Neural crest cell (in vitro differentiated cells): ENCODE measurements around the gene SELENOV. TPM values are rescaled to one million over a fixed set of nuclear protein-coding genes. Genes with fewer than 3 reads are reported as not detected.

Experiments
- DNase-seq: peaks from one replicate; pipeline ENCODE4 v3.0.0; 2021; ENCODE audit warnings: low read depth, mixed read lengths, low spot score
- H3K27ac Mint-ChIP-seq: one replicate; pipeline ENCODE4 v1.8.0; 2021; ENCODE audit warnings: mild to moderate bottlenecking, mixed read lengths; ENCODE audit not compliant: unreplicated experiment
- H3K27me3 Mint-ChIP-seq: 2 replicates; pipeline ENCODE4 v1.8.0; 2021; ENCODE audit warnings: low read depth, mild to moderate bottlenecking, mixed read lengths
- H3K36me3 Mint-ChIP-seq: 2 replicates; pipeline ENCODE4 v1.8.0; 2021; ENCODE audit warnings: low read depth, mild to moderate bottlenecking, mixed read lengths
- H3K4me1 Mint-ChIP-seq: 2 replicates; pipeline ENCODE4 v1.8.0; 2021; ENCODE audit warnings: mixed read lengths
- H3K4me3 Mint-ChIP-seq: one replicate; pipeline ENCODE4 v1.8.0; 2021; ENCODE audit warnings: mild to moderate bottlenecking, mixed read lengths
- H3K9me3 Mint-ChIP-seq: 2 replicates; pipeline ENCODE4 v1.8.0; 2021; ENCODE audit warnings: mixed read lengths
- CTCF ChIP-seq: fragments of 200-600 bp; sonication (generic); conservative IDR thresholded peaks from 2 replicates; pipeline ENCODE4 v1.5.0; 2021; ENCODE audit warnings: antibody characterized with exemption, mild to moderate bottlenecking
- total RNA-seq: library from RNA; stranded (reverse); gene quantifications from 2 replicates; pipeline ENCODE4 v1.2.1, GENCODE V29; 2021

SELENOV gene
- total RNA-seq, 1 donor from 2014 or later = not detected

- Mint-ChIP-seq H3K4me1 (peaks cover 18% of the 10 kb centered on the region), H3K27ac (no peak overlapping the region), H3K36me3 (peaks cover 1% of the 10 kb centered on the region), H3K27me3 (peaks cover 89% of the 10 kb centered on the region), H3K4me3 (no peak overlapping the region), H3K9me3 (peaks cover 3% of the 10 kb centered on the region)
- no peak for DNase-seq
- TF ChIP-seq CTCF = no peak
These were observed 13.6 kb upstream of the SELENOV start for GRCh38 chr19:39501340-39501739.

GRCh38 chr19:39502640-39503417, 12.1 kb upstream of the SELENOV start:
- no peak overlapping the region for H3K27ac Mint-ChIP-seq
- H3K4me1 Mint-ChIP-seq = peaks cover 24% of the 10 kb centered on the region
- TF ChIP-seq CTCF = peak; percentile 85
- peaks cover 87% of the 10 kb centered on the region for H3K27me3 Mint-ChIP-seq
- peaks cover 6% of the 10 kb centered on the region for H3K9me3 Mint-ChIP-seq
- no peak overlapping the region for H3K4me3 Mint-ChIP-seq
- H3K36me3 Mint-ChIP-seq = peaks cover 4% of the 10 kb centered on the region
- DNase-seq = peak; percentile 73

GRCh38 chr19:39506598-39506943, 8.4 kb upstream of the SELENOV start:
- Mint-ChIP-seq H3K4me3 (peak overlapping the region; percentile 68), H3K27me3 (peaks cover 79% of the 10 kb centered on the region), H3K4me1 (peaks cover 12% of the 10 kb centered on the region), H3K36me3 (peaks cover 4% of the 10 kb centered on the region), H3K9me3 (peaks cover 6% of the 10 kb centered on the region), H3K27ac (no peak overlapping the region)
- no peak for TF ChIP-seq CTCF
- DNase-seq = no peak

- H3K4me3 Mint-ChIP-seq = peak overlapping the region; percentile 77
- H3K27me3 Mint-ChIP-seq = peaks cover 77% of the 10 kb centered on the region
- no peak overlapping the region for H3K27ac Mint-ChIP-seq
- TF ChIP-seq CTCF = no peak
- DNase-seq = peak; percentile 54
- peaks cover 6% of the 10 kb centered on the region for H3K9me3 Mint-ChIP-seq
- H3K4me1 Mint-ChIP-seq = peaks cover 12% of the 10 kb centered on the region
- peaks cover 4% of the 10 kb centered on the region for H3K36me3 Mint-ChIP-seq
These were observed 7.8 kb upstream of the SELENOV start for GRCh38 chr19:39506944-39507714.

- DNase-seq = no peak
- H3K27ac Mint-ChIP-seq = no peak overlapping the region
- H3K36me3 Mint-ChIP-seq = peaks cover 4% of the 10 kb centered on the region
- H3K4me1 Mint-ChIP-seq = peaks cover 12% of the 10 kb centered on the region
- H3K27me3 Mint-ChIP-seq = peaks cover 84% of the 10 kb centered on the region
- H3K9me3 Mint-ChIP-seq = peaks cover 6% of the 10 kb centered on the region
- peak overlapping the region; percentile 77 for H3K4me3 Mint-ChIP-seq
- TF ChIP-seq CTCF = no peak
These were observed 7.1 kb upstream of the SELENOV start for GRCh38 chr19:39507715-39508364.
